DMS114 treated with DMSO at 0.1 percent for 48 hours (cell line): ENCODE measurements around the gene FES.
"Not testable (repeated sequence)": the region's sequence is repeated elsewhere in the genome, so short reads cannot be mapped to it uniquely, and the experiment has no call there.

Source experiments
- DNase-seq: peaks from one replicate; lab custom pipeline; 2025; ENCODE audit not compliant: unreplicated experiment; lab: John Stamatoyannopoulos, UW

The FES gene

DNA sequence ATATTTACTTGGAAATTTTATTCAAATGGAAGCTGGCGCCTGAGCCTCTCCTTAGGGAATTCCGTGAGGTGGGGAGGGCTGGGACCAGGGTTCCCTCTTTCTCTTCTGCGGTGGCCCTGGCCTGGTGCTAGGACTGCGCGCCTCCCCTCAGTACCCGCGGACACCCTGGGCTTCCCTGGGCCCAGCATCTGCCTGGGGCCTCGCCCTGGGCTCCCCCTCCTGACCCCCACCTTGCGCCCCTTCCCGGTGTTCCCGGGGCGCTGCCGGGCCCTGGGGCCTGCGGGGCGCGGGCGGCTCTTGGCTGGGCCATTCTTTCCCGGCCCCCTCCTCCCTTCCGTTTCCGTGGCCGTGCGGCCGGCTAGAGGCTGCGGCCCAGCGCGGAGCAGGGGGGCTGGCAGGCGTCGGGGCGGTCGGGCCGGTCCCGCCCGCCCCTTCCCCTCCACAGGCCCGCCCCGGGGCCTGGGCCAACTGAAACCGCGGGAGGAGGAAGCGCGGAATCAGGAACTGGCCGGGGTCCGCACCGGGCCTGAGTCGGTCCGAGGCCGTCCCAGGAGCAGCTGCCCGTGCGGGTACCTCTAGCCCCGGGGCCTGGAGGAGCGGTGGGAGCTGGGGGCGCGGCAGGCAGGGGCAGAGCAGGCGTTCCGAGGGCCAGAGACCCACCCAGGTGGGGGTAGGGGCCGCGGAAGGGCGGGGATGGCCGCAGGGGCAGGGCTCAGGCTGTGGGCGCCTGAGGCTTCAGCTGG lies at the start of gene FES:
TSS of gene FES (plus strand) at position 529 of the 743 bp plus-strand sequence. CDS start 542 bp downstream, outside the sequence.
- no peak for DNase-seq

GRCh38 chr15:90834626-90835025 lies 49.7 kb upstream of the FES start:
- DNase-seq = no peak

DNA sequence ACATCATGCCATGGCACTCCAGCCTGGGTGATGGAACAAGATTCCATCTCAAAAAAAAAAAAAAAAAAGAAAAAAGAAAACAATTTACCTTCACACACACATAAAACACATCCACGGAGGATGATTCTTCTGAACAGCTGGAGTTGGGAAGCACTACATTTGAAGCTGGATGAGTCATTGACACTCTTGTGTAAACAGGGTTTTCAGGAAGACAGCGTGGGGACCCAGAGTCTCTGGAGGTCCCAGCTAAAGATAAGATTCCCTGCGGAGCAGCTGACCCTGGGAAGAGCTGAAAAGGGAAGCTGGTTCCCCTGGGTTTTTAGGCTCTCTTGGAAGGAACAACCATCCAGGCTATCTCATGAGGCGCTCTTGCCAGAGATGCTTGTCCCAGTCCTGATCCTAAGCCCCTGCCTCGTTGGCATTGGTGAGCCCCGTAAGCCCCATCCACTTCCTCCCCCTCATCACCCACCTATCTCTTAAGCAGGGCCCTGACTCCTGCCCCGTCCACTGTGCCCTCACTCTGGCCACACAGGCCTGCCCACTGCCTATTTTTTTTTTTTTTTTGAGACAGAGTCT lies 47.9 kb upstream of the FES start:
- no peak for DNase-seq

- no peak for DNase-seq
These were observed 47.2 kb upstream of the FES start for GRCh38 chr15:90837094-90837493.

DNA sequence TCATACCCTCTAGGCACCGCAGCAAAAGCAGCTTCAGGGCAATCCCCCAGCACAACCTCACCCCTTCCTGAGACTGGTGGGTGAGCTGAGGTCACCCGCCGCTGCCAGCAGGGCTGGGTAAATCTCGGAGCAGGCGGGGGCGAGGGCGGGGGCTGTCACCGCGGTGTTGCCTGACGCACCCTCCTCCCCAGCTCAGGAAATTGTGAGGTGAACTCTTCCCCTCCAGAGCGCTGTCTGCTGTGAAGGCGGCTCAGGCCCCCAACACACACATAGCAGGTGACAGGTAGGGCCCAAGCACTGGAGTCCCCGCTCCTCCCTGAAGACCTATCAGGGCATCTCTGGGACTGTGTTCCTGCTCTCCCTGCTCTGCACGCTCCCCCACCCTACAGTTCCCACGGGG lies 46.2 kb upstream of the FES start:
- DNase-seq = no peak

GRCh38 chr15:90838544-90838943 lies 45.8 kb upstream of the FES start:
- DNase-seq = no peak

- DNase-seq = no peak
These were observed 44.9 kb upstream of the FES start for GRCh38 chr15:90839187-90840071.

DNA sequence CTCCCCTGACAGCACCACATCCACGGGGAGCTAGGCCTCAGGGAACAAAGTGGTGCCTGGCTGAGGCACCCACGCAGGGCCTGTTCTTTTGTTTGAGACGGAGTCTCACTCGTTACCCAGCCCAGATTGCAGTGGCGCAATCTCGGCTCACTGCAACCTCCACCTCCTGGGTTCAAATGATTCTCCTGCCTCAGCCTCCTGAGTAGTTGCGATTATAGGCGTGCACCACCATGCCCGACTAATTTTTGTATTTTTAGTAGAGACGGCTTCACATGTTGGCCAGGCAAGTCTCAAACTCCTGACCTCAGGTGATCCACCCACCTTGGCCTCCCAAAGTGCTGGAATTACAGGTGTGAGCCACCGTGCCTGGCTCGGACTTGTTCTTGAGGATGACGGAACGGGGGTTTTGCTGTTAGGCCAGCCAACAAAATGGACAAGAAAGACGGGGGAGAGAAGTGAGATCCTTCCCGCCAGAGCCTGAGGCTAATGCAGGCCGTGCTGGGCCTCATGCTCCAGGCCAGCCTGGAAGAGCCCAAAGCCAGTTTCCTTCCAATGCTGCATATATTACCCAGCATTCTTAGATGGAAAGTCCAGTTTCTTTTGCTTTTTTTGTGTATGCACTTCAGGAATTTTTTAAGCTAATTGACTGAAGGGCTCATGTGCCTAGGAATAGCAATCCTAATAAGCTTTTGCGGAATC lies 44.0 kb upstream of the FES start:
- no peak for DNase-seq

- no peak for DNase-seq
These were observed 43.4 kb upstream of the FES start for GRCh38 chr15:90840954-90841353.

- DNase-seq = no peak
These were observed 39.6 kb upstream of the FES start for GRCh38 chr15:90844696-90845095.

GRCh38 chr15:90845201-90845949 lies 38.9 kb upstream of the FES start:
- DNase-seq = no peak

DNA sequence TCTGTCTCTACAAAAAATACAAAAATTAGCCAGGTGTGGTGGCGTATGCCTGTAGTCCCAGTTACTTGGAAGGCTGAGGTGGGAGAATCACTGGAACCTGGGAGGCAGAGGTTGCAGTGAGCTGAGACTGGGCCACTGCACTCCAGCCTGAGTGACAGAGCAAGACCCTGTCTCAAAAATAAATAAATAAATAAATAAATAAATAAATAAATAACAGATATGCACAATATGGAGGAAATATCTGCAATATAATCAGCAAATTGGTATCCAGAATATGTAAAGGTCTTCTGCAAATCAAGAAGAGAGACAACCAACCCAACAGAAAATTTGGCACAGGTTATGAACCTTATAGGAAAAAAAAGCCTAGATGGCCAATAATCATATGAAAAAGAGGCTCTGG lies 34.9 kb upstream of the FES start:
- DNase-seq = not testable (repeated sequence)

- no peak for DNase-seq
These were observed 33.2 kb upstream of the FES start for GRCh38 chr15:90851114-90851513.

- DNase-seq = no peak
These were observed 32.4 kb upstream of the FES start for GRCh38 chr15:90851940-90852339.

DNA sequence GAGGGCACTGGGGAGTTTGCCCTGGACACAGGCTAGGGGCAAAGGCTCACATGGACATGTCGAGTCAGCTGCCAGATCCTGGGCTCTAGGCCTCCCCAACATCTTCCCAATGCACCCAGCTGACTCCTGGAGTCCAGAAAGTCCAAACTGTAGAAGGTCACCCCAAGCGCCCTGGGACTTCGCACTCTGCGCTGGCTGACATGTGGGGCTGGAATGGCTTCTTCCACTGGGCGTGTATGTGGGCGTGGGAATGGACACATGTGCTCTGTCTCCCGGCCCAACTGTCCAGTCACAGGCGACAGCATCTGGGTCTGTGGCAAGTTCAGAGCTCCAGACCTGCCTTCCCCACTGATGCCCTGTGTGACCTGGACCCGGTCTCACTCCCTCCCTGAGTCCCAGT lies 29.2 kb upstream of the FES start:
- DNase-seq = no peak

- no peak for DNase-seq
These were observed 27.0 kb upstream of the FES start for GRCh38 chr15:90857337-90857736.

- DNase-seq = no peak
These were observed 26.3 kb upstream of the FES start for GRCh38 chr15:90857883-90858443.

DNA sequence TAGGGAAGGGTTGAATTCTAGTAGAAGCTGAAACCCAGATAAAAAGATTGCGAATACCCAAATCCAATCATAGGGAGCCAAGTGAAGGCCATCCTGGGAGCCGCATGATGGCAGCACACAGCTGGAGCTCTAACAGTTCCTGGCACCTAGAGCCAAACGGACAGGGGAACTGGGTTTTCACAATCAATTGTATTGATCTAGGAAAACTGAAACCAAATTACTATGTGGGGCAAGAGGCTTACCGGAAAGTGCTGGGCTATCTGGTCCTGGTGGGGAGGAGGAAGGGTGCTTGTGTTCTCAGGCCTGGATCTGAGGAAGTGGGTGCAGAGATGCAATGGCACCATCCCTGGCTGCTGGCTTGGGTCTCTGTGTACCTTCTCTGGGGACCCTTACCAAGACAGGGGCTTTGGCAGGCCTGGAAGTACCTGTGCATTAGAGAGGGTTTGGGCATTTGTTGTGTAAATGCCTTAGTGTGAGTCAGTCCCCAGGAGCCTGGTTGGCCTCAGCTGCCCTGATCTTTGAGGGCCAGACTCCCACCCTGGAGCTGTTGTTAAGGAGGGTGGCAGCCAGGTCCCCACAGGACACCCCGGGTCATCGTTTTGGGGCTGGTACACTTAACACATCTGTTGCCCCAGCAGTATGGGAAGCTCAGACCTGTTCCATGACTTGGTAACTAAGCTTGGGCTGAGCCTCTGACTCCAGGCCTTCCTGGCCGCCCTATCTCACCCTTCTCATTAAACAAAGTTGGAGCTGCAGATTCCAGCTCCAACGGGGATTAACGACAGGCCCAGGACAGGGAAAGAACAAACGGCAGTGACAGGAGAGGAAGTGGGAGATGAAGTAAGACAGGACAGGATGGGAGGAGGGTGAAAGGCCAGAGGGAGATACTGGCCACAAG lies 24.8 kb upstream of the FES start:
- no peak for DNase-seq

- DNase-seq = no peak
These were observed 23.9 kb upstream of the FES start for GRCh38 chr15:90860450-90860849.
